Heart left ventricle (tissue), 13 donors: ENCODE results near the gene DRC3.

Source experiments
- CTCF ChIP-seq, 12 donors: fragments of 200-600 bp; sonication (generic) in 4 of 12; IDR thresholded peaks; one replicate each; pipeline versions ENCODE4 v1.5.0 to v1.8.0; 2018 to 2022; ENCODE audit warnings: antibody characterized with exemption in 12 of 12, mild to moderate bottlenecking in 5 of 12
- POLR2A ChIP-seq, 2 donors: fragments of 450-650 bp; IDR thresholded peaks; one replicate each; pipeline ENCODE4 v1.6.1; 2017; ENCODE audit warnings: antibody characterized with exemption in 2 of 2, mild to moderate bottlenecking in 2 of 2, moderate library complexity in 2 of 2
- donor health status: ischemic (EF 13 %, LVEDD 7.1; RV severe dilation, severe dysfunction).
- donor health status: DM: no; HTN: yes; CAD: no.
- donor health status: DM: no; HTN: no; CAD: no.
- donor health status: ischemic (EF 25% LVEDD 6.9; RV normal size, moderate dysfunction).
- donor health status: ischemic (EF 25% LVEDD 5.7; RV mildly dilated, moderate dysfunction).
- donor health status: ischemic (EF 35%, LVEDD 5.7; RV mildly dilated, moderate dysfunction).
- donor health status: nonischemic (EF 11% LVEDD 7.7; RV severe dilation, severe dysfunction).
- donor health status: DM: yes; HTN: yes; CAD: no.
- donor health status: PGD.
- donor health status: ischemic (EF 29% LVEDD 5.4; RV normal size, mild dysfunction).
- donor health status: nonischemic (EF 23%, LVEDD 6.1; RV moderate dilation, normal function).

GRCh38 chr17:18059283-18059682 is 86.6 kb downstream of the DRC3 start:
- TF ChIP-seq CTCF (IDR thresholded peaks at IDR 0.05), result no peak
- TF ChIP-seq POLR2A (IDR thresholded peaks at IDR 0.05), result no peak
